DND-41 (cell line): ENCODE data around the gene WNT9B.

Experiments
- ATAC-seq: fragments of 200-7000 bp; cut with Tn5 transposase; 3 replicates; pipeline ENCODE4 v1.9.1; 2021; ENCODE audit warnings: low read depth; ENCODE audit not compliant: insufficient read depth
- DNase-seq: peaks from one replicate; pipeline ENCODE4 v3.0.0-alpha.2; 2020
- H2AFZ ChIP-seq: 2 replicates; pipeline ENCODE4 v1.6.0; 2012; ENCODE audit warnings: low read depth, low read length
- H3K27ac ChIP-seq: 2 replicates; pipeline ENCODE4 v1.5.1; 2012; ENCODE audit warnings: low read length, inconsistent platforms
- H3K27me3 ChIP-seq: fragments of 200-600 bp; sonication (generic); 2 replicates; pipeline ENCODE4 v1.6.0; 2012; ENCODE audit warnings: low read length, mild to moderate bottlenecking, inconsistent platforms; ENCODE audit not compliant: insufficient read depth, poor library complexity
- H3K36me3 ChIP-seq: 2 replicates; pipeline ENCODE4 v1.5.1; 2012; ENCODE audit warnings: low read length, inconsistent platforms; ENCODE audit not compliant: insufficient read depth
- H3K4me1 ChIP-seq: 2 replicates; pipeline ENCODE4 v1.5.1; 2012; ENCODE audit warnings: mild to moderate bottlenecking, low read length; ENCODE audit not compliant: insufficient read depth
- H3K4me2 ChIP-seq: 2 replicates; pipeline ENCODE4 v1.6.0; 2012; ENCODE audit warnings: mild to moderate bottlenecking, moderate library complexity, low read length, inconsistent platforms; ENCODE audit not compliant: insufficient read depth
- H3K4me3 ChIP-seq, 2 experiments: fragments of 200-600 bp in 1 of 2; shearing (Covaris generic) in 1 of 2; 2 replicates each; pipeline ENCODE4 v1.5.1; 2012 to 2016; ENCODE audit warnings: inconsistent platforms in 2 of 2, low read length in 2 of 2, mild to moderate bottlenecking in 2 of 2, low read depth in 1 of 2, moderate library complexity in 1 of 2
- H3K79me2 ChIP-seq: 2 replicates; pipeline ENCODE4 v1.6.0; 2012; ENCODE audit warnings: low read length, inconsistent platforms; ENCODE audit not compliant: insufficient read depth
- H3K9ac ChIP-seq: 2 replicates; pipeline ENCODE4 v1.6.0; 2012; ENCODE audit warnings: low read depth, mild to moderate bottlenecking, inconsistent platforms, low read length, moderate library complexity
- H3K9me3 ChIP-seq: 2 replicates; pipeline ENCODE4 v1.5.1; 2012; ENCODE audit warnings: low read length, moderate library complexity, mild to moderate bottlenecking, inconsistent platforms; ENCODE audit not compliant: insufficient read depth, severe bottlenecking
- H4K20me1 ChIP-seq: 2 replicates; pipeline ENCODE4 v1.6.0; 2012; ENCODE audit warnings: low read length; ENCODE audit not compliant: insufficient read depth
- EZH2 ChIP-seq: IDR thresholded peaks from 3 replicates; pipeline ENCODE4 v1.6.1; 2012; ENCODE audit warnings: borderline replicate concordance, low read depth, mild to moderate bottlenecking, moderate library complexity, low read length, inconsistent platforms; ENCODE audit not compliant: severe bottlenecking
- TF ChIP-seq, protein P1 (sequence below): IDR thresholded peaks from 2 replicates; pipeline ENCODE4 v1.5.1; 2012; ENCODE audit warnings: borderline replicate concordance, low read length, moderate library complexity, mild to moderate bottlenecking; ENCODE audit not compliant: poor library complexity, severe bottlenecking; ENCODE audit errors: extremely low read depth

Gene WNT9B

DNA sequence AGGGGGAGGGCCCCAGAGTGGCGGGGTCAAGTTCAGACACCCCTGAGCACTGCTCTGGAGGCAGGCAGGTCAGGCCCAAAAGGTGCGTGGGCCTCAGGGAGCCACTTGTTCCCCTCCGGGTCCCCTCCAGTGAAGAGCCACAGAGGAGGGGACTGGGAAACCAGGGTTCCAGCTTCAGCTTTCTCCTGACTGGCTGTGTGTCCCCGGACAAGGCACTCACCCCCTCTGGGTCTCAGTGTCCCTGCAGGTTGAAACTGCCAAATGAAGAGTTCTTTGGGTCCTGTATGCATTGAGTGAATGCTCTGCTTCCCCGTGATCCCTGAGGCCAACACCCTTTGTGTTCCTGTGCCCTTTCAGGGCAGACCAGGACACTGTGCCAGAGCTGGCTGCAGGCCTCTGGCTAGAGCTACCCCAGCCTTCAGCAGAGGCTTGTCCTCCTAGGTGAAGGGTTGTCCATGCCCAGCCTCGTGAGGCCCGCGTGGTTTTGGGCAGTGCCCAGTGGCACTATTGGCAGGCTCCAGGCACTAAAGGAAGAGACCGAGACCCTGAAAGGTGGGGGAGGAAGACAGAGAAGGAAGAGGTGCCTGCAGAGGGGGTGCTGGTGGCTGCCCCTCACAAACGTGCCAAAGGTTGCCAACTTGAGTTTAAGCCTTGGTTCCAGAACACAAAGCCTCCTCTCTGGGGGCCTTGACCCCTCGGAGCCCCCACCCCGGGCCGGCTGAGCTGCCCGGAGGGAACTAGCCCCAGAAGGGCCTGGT is 19.6 kb upstream of the WNT9B start:
- Histone ChIP-seq H3K4me2 (no peak overlapping the region), H3K27ac (no peak overlapping the region), H3K79me2 (no peaks in the 10 kb centered on the region), H3K27me3 (peaks cover 7% of the 10 kb centered on the region), H3K4me3 (no peak overlapping the region), H3K36me3 (no peaks in the 10 kb centered on the region), H3K9ac (no peak overlapping the region), H4K20me1 (no peaks in the 10 kb centered on the region), H2AFZ (no peak overlapping the region), H3K9me3 (no peaks in the 10 kb centered on the region), H3K4me1 (0 out of 2 replicates have a peak, but pooled peaks cover 6% of the 10 kb centered on the region)
- TF ChIP-seq EZH2 = no peak
- TF ChIP-seq, protein P1, sequence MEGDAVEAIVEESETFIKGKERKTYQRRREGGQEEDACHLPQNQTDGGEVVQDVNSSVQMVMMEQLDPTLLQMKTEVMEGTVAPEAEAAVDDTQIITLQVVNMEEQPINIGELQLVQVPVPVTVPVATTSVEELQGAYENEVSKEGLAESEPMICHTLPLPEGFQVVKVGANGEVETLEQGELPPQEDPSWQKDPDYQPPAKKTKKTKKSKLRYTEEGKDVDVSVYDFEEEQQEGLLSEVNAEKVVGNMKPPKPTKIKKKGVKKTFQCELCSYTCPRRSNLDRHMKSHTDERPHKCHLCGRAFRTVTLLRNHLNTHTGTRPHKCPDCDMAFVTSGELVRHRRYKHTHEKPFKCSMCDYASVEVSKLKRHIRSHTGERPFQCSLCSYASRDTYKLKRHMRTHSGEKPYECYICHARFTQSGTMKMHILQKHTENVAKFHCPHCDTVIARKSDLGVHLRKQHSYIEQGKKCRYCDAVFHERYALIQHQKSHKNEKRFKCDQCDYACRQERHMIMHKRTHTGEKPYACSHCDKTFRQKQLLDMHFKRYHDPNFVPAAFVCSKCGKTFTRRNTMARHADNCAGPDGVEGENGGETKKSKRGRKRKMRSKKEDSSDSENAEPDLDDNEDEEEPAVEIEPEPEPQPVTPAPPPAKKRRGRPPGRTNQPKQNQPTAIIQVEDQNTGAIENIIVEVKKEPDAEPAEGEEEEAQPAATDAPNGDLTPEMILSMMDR = no peak
- ATAC-seq (no peak), DNase-seq (no peak)

DNA sequence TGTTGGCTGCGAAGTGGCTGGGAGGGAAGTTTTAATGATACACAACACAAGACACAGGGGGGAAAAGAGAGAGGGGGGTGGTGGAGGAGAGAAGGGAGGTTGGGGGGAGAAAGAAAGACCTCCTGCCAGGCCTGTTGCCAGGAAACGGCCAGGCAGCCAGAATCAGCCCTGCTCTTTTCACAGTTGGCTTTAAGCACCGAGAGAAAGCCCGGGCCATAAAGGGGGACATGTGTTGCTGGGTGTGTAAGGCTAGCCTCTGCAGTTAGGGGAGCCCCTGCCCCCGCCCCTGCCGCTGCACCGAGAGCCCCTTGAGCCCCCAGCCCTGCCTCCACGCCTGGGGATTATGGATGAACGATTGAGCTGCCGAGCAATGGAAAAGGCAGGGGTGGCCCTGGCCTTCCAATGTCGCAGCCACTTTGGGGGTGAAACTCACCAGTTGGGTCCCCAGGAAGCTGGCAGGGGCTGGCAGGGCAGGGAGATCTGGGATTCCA is 19.0 kb upstream of the WNT9B start:
- no peak for DNase-seq
- no peaks in the 10 kb centered on the region for H4K20me1 ChIP-seq
- peaks cover 7% of the 10 kb centered on the region for H3K27me3 ChIP-seq
- no peaks in the 10 kb centered on the region for H3K36me3 ChIP-seq
- no peak overlapping the region for H3K4me3 ChIP-seq
- no peaks in the 10 kb centered on the region for H3K79me2 ChIP-seq
- H3K9ac ChIP-seq = no peak overlapping the region
- H3K4me2 ChIP-seq = no peak overlapping the region
- 0 out of 2 replicates have a peak, but pooled peaks cover 6% of the 10 kb centered on the region for H3K4me1 ChIP-seq
- ATAC-seq = no peak
- no peak overlapping the region for H2AFZ ChIP-seq
- H3K27ac ChIP-seq = no peak overlapping the region
- H3K9me3 ChIP-seq = no peaks in the 10 kb centered on the region
- TF ChIP-seq, protein P1 = no peak
- TF ChIP-seq EZH2 = no peak

DNA sequence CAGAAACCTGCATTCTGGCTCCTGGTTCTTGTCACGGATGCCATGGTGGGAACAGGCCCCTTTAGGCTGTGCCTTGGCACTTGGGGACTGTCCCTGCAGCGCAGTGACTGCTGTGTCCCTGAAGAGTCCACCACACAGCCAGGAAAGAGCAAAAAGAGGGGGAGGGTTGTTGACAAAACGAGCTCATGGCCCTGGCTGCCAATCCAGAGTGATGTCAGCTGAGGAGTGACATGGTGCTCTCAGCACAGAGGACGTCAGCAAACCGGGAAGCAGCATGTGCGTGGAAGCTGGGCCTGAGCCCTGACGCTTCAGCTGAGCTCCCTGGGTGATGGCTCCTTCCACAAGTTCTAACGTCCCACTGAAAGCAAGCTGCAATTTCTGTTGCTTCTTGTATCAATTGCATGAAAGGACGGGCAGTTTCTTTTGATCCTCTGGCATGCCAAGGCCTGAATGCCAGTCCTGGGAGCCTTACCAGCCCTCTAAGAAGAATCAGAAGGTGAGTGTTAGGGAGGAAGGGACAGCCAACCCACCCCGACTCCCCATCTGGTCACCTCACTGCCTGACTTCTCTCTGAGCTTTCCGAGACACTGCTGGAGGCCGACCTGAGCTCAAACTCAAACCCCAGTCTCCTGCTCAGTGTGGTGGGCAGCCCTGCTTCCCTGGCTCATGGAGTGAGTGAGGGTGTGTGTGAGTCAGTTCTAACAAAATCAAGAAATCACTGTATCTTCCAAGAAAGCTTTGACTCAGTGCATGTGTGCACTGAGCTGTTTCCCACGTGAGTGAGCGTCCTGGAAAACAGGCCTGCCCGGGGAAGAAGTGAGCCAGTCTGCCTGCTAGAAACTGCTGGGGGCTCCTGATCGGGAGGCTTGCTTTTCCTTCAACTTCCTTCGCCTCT is 18.2 kb upstream of the WNT9B start:
- H3K79me2 ChIP-seq = no peaks in the 10 kb centered on the region
- ATAC-seq = no peak
- no peak overlapping the region; the same call in 1 of the 2 replicates for H2AFZ ChIP-seq
- no peak overlapping the region for H3K4me3 ChIP-seq
- H3K27ac ChIP-seq = no peak overlapping the region
- H3K9me3 ChIP-seq = no peaks in the 10 kb centered on the region
- no peak for DNase-seq
- H3K36me3 ChIP-seq = no peaks in the 10 kb centered on the region
- H3K4me1 ChIP-seq = 0 out of 2 replicates have a peak, but pooled peaks cover 6% of the 10 kb centered on the region
- peaks cover 7% of the 10 kb centered on the region for H3K27me3 ChIP-seq
- H4K20me1 ChIP-seq = no peaks in the 10 kb centered on the region
- TF ChIP-seq EZH2 = no peak
- TF ChIP-seq, protein P1 = no peak
- H3K4me2 ChIP-seq = no peak overlapping the region
- no peak overlapping the region for H3K9ac ChIP-seq
